Ovary (tissue), 9 donors: Measurements from ENCODE around the gene SCD5. TPM values are rescaled to one million over a fixed set of nuclear protein-coding genes. Genes with fewer than 3 reads are reported as not detected.

Experiments used
- DNase-seq, 5 donors: peaks; one replicate each; pipeline ENCODE4 v3.0.0-alpha.2; 2019 to 2020
- H3K27ac ChIP-seq, 2 donors: fragments of 200-600 bp; one replicate each; pipeline versions ENCODE4 v1.5.1 to v1.8.0; 2019 to 2022
- H3K27me3 ChIP-seq: fragments of 200-600 bp; one replicate; pipeline ENCODE4 v1.8.0; 2022
- H3K36me3 ChIP-seq: fragments of 200-600 bp; sonication (generic); one replicate; pipeline ENCODE4 v1.5.1; 2019
- H3K4me1 ChIP-seq: one replicate; pipeline ENCODE4 v1.8.1; 2013; ENCODE audit warnings: mild to moderate bottlenecking, moderate library complexity; ENCODE audit not compliant: insufficient read depth
- H3K4me3 ChIP-seq: fragments of 200-600 bp; sonication (generic); one replicate; pipeline ENCODE4 v1.5.1; 2017
- H3K9me3 ChIP-seq, 2 donors: fragments of 200-600 bp in 1 of 2; sonication (generic) in 1 of 2; one replicate each; pipeline versions ENCODE4 v1.5.1 to v1.8.1; 2013 to 2019; ENCODE audit warnings: mild to moderate bottlenecking in 1 of 2, moderate library complexity in 1 of 2
- EP300 ChIP-seq: sonication (generic); formaldehyde crosslinking; IDR thresholded peaks from one replicate; pipeline ENCODE4 v1.6.1; 2017; ENCODE audit warnings: antibody characterized with exemption
- POLR2A ChIP-seq: fragments of 450-650 bp; IDR thresholded peaks from one replicate; pipeline ENCODE4 v1.6.1; 2017; ENCODE audit warnings: antibody characterized with exemption, mild to moderate bottlenecking, moderate library complexity
- WGBS, 3 donors: extraction: QIAGEN DNeasy Blood & Tissue Kit in 1 of 3; methylation state at CpG; one replicate each; pipeline versions ENCODE4 v1.1.5 to v1.1.7; 2013 to 2017; 5-methylcytosine and 5-hydroxymethylcytosine counted together
- intact Hi-C, 4 donors: fragments of 100-400 bp; cut with DNase I; formaldehyde crosslinking; loops; one replicate each; pipeline versions ENCODE4 v1.11.0 to v1.15.1; 2022 to 2023
- polyA plus RNA-seq, 2 donors: library from polyadenylated mRNA; stranded (reverse); fragments of 200-250 nt in 1 of 2; fragments of 350-450 nt in 1 of 2; fragmentation: Illumina TruSeq in 1 of 2; extraction: RNeasy Lipid Tissue Mini Kit (QIAGEN cat#74804) in 1 of 2; gene quantifications; one replicate each; pipeline ENCODE4 v1.2.3, GENCODE V29; 2013 to 2014
- total RNA-seq, 7 donors: library from RNA; depleted of rRNA in 2 of 7; stranded (reverse); fragments of >200 nt in 2 of 7; fragmentation: NEBNext Ultra II Directional in 3 of 7; extraction: Animal tissue kit (Norgen Biotek cat#: 25700) in 3 of 7; gene quantifications; one replicate each; pipeline versions ENCODE4 v1.1.0 to v1.2.4, GENCODE V29; 2016 to 2023
- TF ChIP-seq, protein P1 (sequence below), 3 donors: fragments of 450-650 bp in 2 of 3; fragments of 200-600 bp in 1 of 3; IDR thresholded peaks; one replicate each; pipeline versions ENCODE4 v1.5.1 to v1.8.0; 2016 to 2022; ENCODE audit warnings: antibody characterized with exemption in 3 of 3, mild to moderate bottlenecking in 1 of 3
- donor health status: DM: no; HTN: no; CAD: no; lungs with moderate emphysema.
- donor health status: DM: no; HTN: no; CAD: no.
- donor health status: Bipolar disorder and iron deficiency.
- donor health status: DM: yes; HTN: yes; CAD: no.
- donor health status: DM: no; HTN: no; CAD: no.
- donor health status: DM: yes; HTN: yes; CAD: no.

The SCD5 gene
- total and polyA plus RNA-seq, 9 donors: 96.3 to 203 (median 119) TPM

DNA sequence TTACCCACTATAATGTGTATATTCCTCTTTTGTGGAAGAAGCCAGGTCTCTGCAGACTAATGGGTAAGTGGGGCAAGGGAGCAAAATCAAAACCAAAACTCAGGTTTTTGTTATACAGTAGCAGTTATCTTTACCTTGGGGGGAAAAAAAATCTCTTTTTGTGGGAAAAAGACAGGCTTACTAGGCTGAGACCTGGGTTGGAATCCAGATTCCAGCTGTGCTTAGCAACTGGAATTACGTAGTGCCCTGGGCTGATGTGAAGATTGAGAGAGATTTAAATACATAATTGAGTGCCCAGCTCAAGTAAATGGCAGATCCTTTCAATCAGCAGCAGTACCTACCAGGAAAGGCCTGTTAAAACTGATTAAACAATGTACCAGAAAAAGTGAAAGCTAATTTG lies 15.4 kb upstream of the SCD5 start:
- 76 to 86% (median 86%) methylated on average over 1 of the region's 1 CpG for WGBS, 3 donors
- H3K36me3 ChIP-seq: no peaks in the 10 kb centered on the region
- intact Hi-C loops: no loop called here

GRCh38 chr4:82811838-82812341 lies 13.3 kb upstream of the SCD5 start:
- peak in 2 of 5 donors; percentile 36 to 57 for DNase-seq
- no peaks in the 10 kb centered on the region for H3K36me3 ChIP-seq
- no peak overlapping the region for H3K4me3 ChIP-seq
- 3 to 5% (median 3%) methylated on average over 6 of the region's 6 CpGs for WGBS, 3 donors
- H3K9me3 ChIP-seq: no peaks in the 10 kb centered on the region
- no peaks in the 10 kb centered on the region for H3K27me3 ChIP-seq
- TF ChIP-seq, protein P1, sequence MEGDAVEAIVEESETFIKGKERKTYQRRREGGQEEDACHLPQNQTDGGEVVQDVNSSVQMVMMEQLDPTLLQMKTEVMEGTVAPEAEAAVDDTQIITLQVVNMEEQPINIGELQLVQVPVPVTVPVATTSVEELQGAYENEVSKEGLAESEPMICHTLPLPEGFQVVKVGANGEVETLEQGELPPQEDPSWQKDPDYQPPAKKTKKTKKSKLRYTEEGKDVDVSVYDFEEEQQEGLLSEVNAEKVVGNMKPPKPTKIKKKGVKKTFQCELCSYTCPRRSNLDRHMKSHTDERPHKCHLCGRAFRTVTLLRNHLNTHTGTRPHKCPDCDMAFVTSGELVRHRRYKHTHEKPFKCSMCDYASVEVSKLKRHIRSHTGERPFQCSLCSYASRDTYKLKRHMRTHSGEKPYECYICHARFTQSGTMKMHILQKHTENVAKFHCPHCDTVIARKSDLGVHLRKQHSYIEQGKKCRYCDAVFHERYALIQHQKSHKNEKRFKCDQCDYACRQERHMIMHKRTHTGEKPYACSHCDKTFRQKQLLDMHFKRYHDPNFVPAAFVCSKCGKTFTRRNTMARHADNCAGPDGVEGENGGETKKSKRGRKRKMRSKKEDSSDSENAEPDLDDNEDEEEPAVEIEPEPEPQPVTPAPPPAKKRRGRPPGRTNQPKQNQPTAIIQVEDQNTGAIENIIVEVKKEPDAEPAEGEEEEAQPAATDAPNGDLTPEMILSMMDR (IDR thresholded peaks at IDR 0.05): no peak
- no peak for TF ChIP-seq EP300
- peaks cover 10% of the 10 kb centered on the region for H3K4me1 ChIP-seq
- intact Hi-C loops: no loop called here
- H3K27ac ChIP-seq: peak overlapping the region; percentile 50 to 55

More for the DNA sequence above, 15.4 kb upstream of the SCD5 start:
- no peaks in the 10 kb centered on the region for H3K9me3 ChIP-seq
- TF ChIP-seq, protein P1 (IDR thresholded peaks at IDR 0.05): no peak
- TF ChIP-seq POLR2A (no peak), EP300 (no peak)
- peaks cover 10% of the 10 kb centered on the region for H3K4me1 ChIP-seq
- H3K4me3 ChIP-seq: no peak overlapping the region
- no peak overlapping the region for H3K27ac ChIP-seq
- no peak for DNase-seq
- no peaks in the 10 kb centered on the region for H3K27me3 ChIP-seq

DNA sequence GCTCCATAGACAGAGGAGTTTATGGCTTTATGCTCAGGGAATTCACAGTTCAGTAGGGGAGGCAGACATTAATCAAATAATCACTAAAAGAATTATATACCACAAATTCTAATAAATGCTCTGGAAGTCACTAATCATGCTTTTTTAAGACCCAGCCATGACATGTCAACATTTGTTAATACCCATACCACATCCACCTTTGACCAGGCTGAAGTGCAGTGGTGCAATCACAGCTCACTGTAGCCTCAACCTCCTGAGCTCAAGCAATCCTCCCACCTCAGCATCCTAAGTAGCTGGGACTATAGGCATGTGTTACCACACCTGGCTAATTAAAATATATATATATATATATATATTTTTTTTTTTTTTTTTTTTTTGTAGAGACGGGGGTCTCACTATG lies 12.8 kb upstream of the SCD5 start:
- TF ChIP-seq EP300 (no peak), POLR2A (no peak)
- TF ChIP-seq, protein P1 (IDR thresholded peaks at IDR 0.05): no peak
- WGBS, 3 donors: 6 to 7% methylated on average over 1 of the region's 1 CpG; no CpG with 5 or more reads in 1 of the 3 donors
- Histone ChIP-seq H3K27ac (peak overlapping the region in 1 of 2 donors; percentile 55), H3K9me3 (no peaks in the 10 kb centered on the region), H3K4me1 (peaks cover 10% of the 10 kb centered on the region), H3K27me3 (no peaks in the 10 kb centered on the region), H3K4me3 (no peak overlapping the region), H3K36me3 (no peaks in the 10 kb centered on the region)
- no peak for DNase-seq
- intact Hi-C loops: no loop called here

- intact Hi-C loops: no loop called here
- H3K36me3 ChIP-seq: no peaks in the 10 kb centered on the region
- DNase-seq: no peak
- H3K4me1 ChIP-seq: peaks cover 10% of the 10 kb centered on the region
- H3K4me3 ChIP-seq: no peak overlapping the region
- H3K27me3 ChIP-seq: no peaks in the 10 kb centered on the region
- no peaks in the 10 kb centered on the region for H3K9me3 ChIP-seq
- no peak for TF ChIP-seq EP300
- TF ChIP-seq POLR2A: no peak
- TF ChIP-seq, protein P1 (IDR thresholded peaks at IDR 0.05): no peak
- H3K27ac ChIP-seq: peak overlapping the region in 1 of 2 donors; percentile 28
- whole genome bisulfite sequencing, 3 donors: 17 to 31% (median 26%) methylated on average over 4 of the region's 4 CpGs
These were observed 11.6 kb upstream of the SCD5 start for GRCh38 chr4:82810176-82810575.
